Endothelial cell of umbilical vein (primary cell): ENCODE results near the gene ANXA11. TPM values are rescaled to one million over a fixed set of nuclear protein-coding genes. Genes with fewer than 3 reads are reported as not detected.

Experiments
- BruUV-seq: library from RNA; stranded (reverse); fragments of 400-500 nt; replicated peaks from 2 replicates; lab custom pipeline; 2021; lab: Mats Ljungman, UMichigan
- CTCF ChIA-PET: fragments of 300-600, 350-600 bp; sonication (Branson Sonifier 250); formaldehyde crosslinking; loops from one replicate; lab custom pipeline; 2021; ENCODE audit warnings: antibody characterized with exemption, inconsistent platforms; lab: Charles Lee
- POLR2A ChIA-PET: fragments of 300-600, 350-600 bp; sonication (Branson Sonifier 250); formaldehyde crosslinking; loops from one replicate; lab custom pipeline; 2021; ENCODE audit warnings: antibody characterized with exemption, inconsistent platforms; lab: Charles Lee
- DNase-seq: peaks from one replicate; pipeline ENCODE4 v3.0.0-alpha.2; 2011; ENCODE audit warnings: low read depth, low spot score
- FAIRE-seq: peaks from 2 replicates; lab custom pipeline; 2011; peaks lifted over from hg19 to GRCh38; lab: Jason Lieb, UNC
- H2AFZ ChIP-seq: 2 replicates; pipeline ENCODE4 v1.6.0; 2012; ENCODE audit warnings: low read depth, low read length, control low read depth, inconsistent platforms
- H3K27ac ChIP-seq: 2 replicates; pipeline ENCODE4 v1.5.1; 2011; ENCODE audit warnings: low read depth, mild to moderate bottlenecking, control low read depth, low read length, moderate library complexity; ENCODE audit not compliant: insufficient read depth
- H3K27me3 ChIP-seq, 2 experiments: 2 replicates each; pipeline versions ENCODE4 v1.6.0 to v1.6.1; 2011; ENCODE audit warnings: low read length in 2 of 2, mixed read lengths in 1 of 2; ENCODE audit not compliant: control insufficient read depth in 2 of 2, insufficient read depth in 2 of 2
- H3K36me3 ChIP-seq, 2 experiments: 2 replicates in 1 of 2; 3 replicates in 1 of 2; pipeline ENCODE4 v1.5.1; 2011; ENCODE audit warnings: low read length in 2 of 2, mild to moderate bottlenecking in 1 of 2, moderate library complexity in 1 of 2; ENCODE audit not compliant: control insufficient read depth in 2 of 2, insufficient read depth in 2 of 2; ENCODE audit errors: extremely low read depth in 1 of 2
- H3K4me1 ChIP-seq: 3 replicates; pipeline ENCODE4 v1.5.1; 2011; ENCODE audit warnings: mild to moderate bottlenecking, low read length; ENCODE audit not compliant: control insufficient read depth, insufficient read depth; ENCODE audit errors: extremely low read depth
- H3K4me2 ChIP-seq: 2 replicates; pipeline ENCODE4 v1.6.1; 2011; ENCODE audit warnings: low read length, control low read depth, mixed read lengths; ENCODE audit not compliant: insufficient read depth
- H3K4me3 ChIP-seq, 3 experiments: fragments of 200-600 bp in 1 of 3; sonication (generic), shearing (Covaris generic) in 1 of 3; replicated peaks in 1 of 3; 2 replicates each; pipeline ENCODE4 v1.5.1; 2011 to 2016; ENCODE audit warnings: control low read depth in 3 of 3, low read length in 3 of 3, mild to moderate bottlenecking in 2 of 3, inconsistent platforms in 1 of 3, low read depth in 1 of 3, moderate library complexity in 1 of 3; ENCODE audit not compliant: insufficient read depth in 1 of 3
- H3K79me2 ChIP-seq: 2 replicates; pipeline ENCODE4 v1.6.0; 2012; ENCODE audit warnings: low read length, inconsistent platforms; ENCODE audit not compliant: control insufficient read depth, insufficient read depth
- H3K9ac ChIP-seq: replicated peaks from 2 replicates; pipeline ENCODE3; 2011; ENCODE audit warnings: low read length, control low read depth; ENCODE audit not compliant: insufficient read depth; ENCODE audit errors: extremely low read depth
- H3K9me1 ChIP-seq: replicated peaks from 3 replicates; pipeline ENCODE4 v1.6.0; 2011; ENCODE audit warnings: mild to moderate bottlenecking, low read length; ENCODE audit not compliant: control insufficient read depth, insufficient read depth; ENCODE audit errors: extremely low read depth
- H3K9me3 ChIP-seq: replicated peaks from 2 replicates; pipeline ENCODE4 v1.5.1; 2012; ENCODE audit warnings: low read length, inconsistent platforms; ENCODE audit not compliant: control insufficient read depth, insufficient read depth
- H4K20me1 ChIP-seq: replicated peaks from 2 replicates; pipeline ENCODE3; 2011; ENCODE audit warnings: mild to moderate bottlenecking, low read length; ENCODE audit not compliant: control insufficient read depth, insufficient read depth; ENCODE audit errors: extremely low read depth
- JUN ChIP-seq: IDR thresholded peaks from 2 replicates; pipeline ENCODE4 v1.6.1; 2011; ENCODE audit warnings: borderline replicate concordance, low read depth; ENCODE audit not compliant: insufficient read length, insufficient read depth
- MYC ChIP-seq: IDR thresholded peaks from one replicate; pipeline ENCODE4 v1.6.1; 2011; ENCODE audit warnings: mild to moderate bottlenecking, low read depth, low read length
- POLR2A ChIP-seq: IDR thresholded peaks from 2 replicates; pipeline ENCODE4 v1.6.1; 2012; ENCODE audit warnings: low read depth, mild to moderate bottlenecking, control low read depth, low read length
- dilution Hi-C: fragments of 300-500 bp; cut with MboI; formaldehyde crosslinking; loops from one replicate; pipeline ENCODE4 v1.15.0; 2019; ENCODE audit warnings: low sequenced_read_pairs; ENCODE audit not compliant: extremely low pct_ligation_motif_present
- intact Hi-C: fragments of 100-400 bp; cut with micrococcal nuclease; formaldehyde crosslinking; loops from one replicate; pipeline ENCODE4 v1.10.0; 2022
- polyA plus RNA-seq, 4 experiments: library from polyadenylated mRNA; depleted of rRNA in 3 of 4; stranded (reverse) in 3 of 4; unstranded in 1 of 4; fragments of >200 nt; gene quantifications; 2 replicates each; pipeline versions ENCODE4 v1.2.1 to v1.2.3, GENCODE V29; 2011 to 2012; ENCODE audit warnings: missing spikeins in 1 of 4
- total RNA-seq: library from RNA; stranded (reverse); gene quantifications from 2 replicates; pipeline ENCODE4 v1.2.3, GENCODE V29; 2021

ANXA11 gene
- total and polyA plus RNA-seq, 2 donors (not counting 3 experiments of a cell fraction or from before 2014, with no cell fraction given), result 59.2 to 143 TPM

- Histone ChIP-seq H3K9ac (no peak overlapping the region), H3K4me2 (no peak overlapping the region), H3K27me3 (no peaks in the 10 kb centered on the region), H4K20me1 (peaks cover 5% of the 10 kb centered on the region), H3K4me3 (no peak overlapping the region), H3K79me2 (peaks cover 84% of the 10 kb centered on the region), H3K36me3 (no peaks in the 10 kb centered on the region), H3K27ac (no peak overlapping the region), H3K4me1 (no peaks in the 10 kb centered on the region), H3K9me3 (no peaks in the 10 kb centered on the region), H3K9me1 (no peaks in the 10 kb centered on the region), H2AFZ (no peak overlapping the region)
- no TSS peak for BruUV-seq
- dilution Hi-C loops, result no loop called here
- intact Hi-C loops, result no loop called here
- CTCF ChIA-PET, result interaction anchor here (0.7 to 1.4 kb wide), 2 partner anchors 16 to 39 kb away, joined by 3 to 5 read pairs; no protein-coding TSS in a partner anchor
- no peak for DNase-seq
- no peak for FAIRE-seq
- POLR2A ChIA-PET, result no interaction called here
- no peak for TF ChIP-seq MYC
- TF ChIP-seq JUN, result no peak
Measured at GRCh38 chr10:80183436-80183835, 21.9 kb downstream of the ANXA11 start.

- no peak overlapping the region for H3K9ac ChIP-seq
- no peaks in the 10 kb centered on the region for H3K36me3 ChIP-seq
- DNase-seq (no peak), FAIRE-seq (no peak)
- no peak overlapping the region for H2AFZ ChIP-seq
- intact Hi-C loops, result no loop called here
- no peaks in the 10 kb centered on the region for H3K9me3 ChIP-seq
- H3K4me1 ChIP-seq, result no peaks in the 10 kb centered on the region
- H3K9me1 ChIP-seq, result no peaks in the 10 kb centered on the region
- peaks cover 82% of the 10 kb centered on the region for H3K79me2 ChIP-seq
- TF ChIP-seq MYC (no peak), POLR2A (no peak)
- H3K4me2 ChIP-seq, result no peak overlapping the region
- CTCF ChIA-PET, result no interaction called here
- POLR2A ChIA-PET, result no interaction called here
- dilution Hi-C loops, result no loop called here
- H4K20me1 ChIP-seq, result peaks cover 5% of the 10 kb centered on the region
- BruUV-seq, result no TSS peak
- H3K4me3 ChIP-seq, result no peak overlapping the region
- H3K27ac ChIP-seq, result no peak overlapping the region
- no peaks in the 10 kb centered on the region for H3K27me3 ChIP-seq
Measured at GRCh38 chr10:80182986-80183385, 22.4 kb downstream of the ANXA11 start.
